HCT116 (cell line): Measurements from ENCODE around the gene OTOG. TPM values are rescaled to one million over a fixed set of nuclear protein-coding genes. Genes with fewer than 3 reads are reported as not detected.

Source experiments
- ATAC-seq: fragments of 200-7000 bp; cut with Tn5 transposase; 2 replicates; pipeline ENCODE4 v1.9.1; 2020; ENCODE audit warnings: mild to moderate bottlenecking, moderate library complexity
- BruUV-seq: library from RNA; stranded (reverse); fragments of 400-500 nt; replicated peaks from 2 replicates; lab custom pipeline; 2021; lab: Mats Ljungman, UMichigan
- CTCF ChIA-PET: fragments of 300-600 bp; sonication (Branson Sonifier 250); formaldehyde crosslinking; loops from one replicate; lab custom pipeline; 2021; ENCODE audit warnings: antibody characterized with exemption; lab: Charles Lee
- POLR2A ChIA-PET: fragments of 300-600, 350-600 bp; sonication (Branson Sonifier 250); formaldehyde crosslinking; loops from one replicate; lab custom pipeline; 2021; ENCODE audit warnings: antibody characterized with exemption; lab: Charles Lee
- RAD21 ChIA-PET, 2 experiments: fragments of 300-600 bp; sonication (Branson Sonifier 250); formaldehyde crosslinking; loops; one replicate each; lab custom pipeline; 2023; ENCODE audit warnings: low total read pairs in 2 of 2; ENCODE audit not compliant: uncharacterized antibody in 2 of 2, unreplicated experiment in 2 of 2, low non-redundant PET in 1 of 2; lab: Charles Lee
- DNase-seq: peaks from one replicate; pipeline ENCODE4 v3.0.0-alpha.2; 2010; ENCODE audit warnings: low read depth, low spot score
- H2AFZ ChIP-seq: fragments of 200-600 bp; shearing (Covaris generic), sonication (generic); 2 replicates; pipeline ENCODE4 v1.6.1; 2017; ENCODE audit warnings: low read depth, mixed run types, mixed read lengths, antibody characterized with exemption, low read length; ENCODE audit not compliant: poor library complexity, severe bottlenecking
- H3K27ac ChIP-seq: 2 replicates; pipeline ENCODE4 v1.5.1; 2012; ENCODE audit warnings: low read depth, low read length
- H3K27me3 ChIP-seq: fragments of 200-600 bp; sonication (generic); 2 replicates; pipeline ENCODE4 v1.6.1; 2016; ENCODE audit warnings: mixed run types, low read length, mixed read lengths; ENCODE audit not compliant: insufficient read depth
- H3K36me3 ChIP-seq, 2 experiments: fragments of 200-500 bp in 1 of 2; fragments of 200-600 bp in 1 of 2; sonication (Bioruptor generic) in 1 of 2; sonication (generic) in 1 of 2; 2 replicates each; pipeline versions ENCODE4 v1.5.1 to v1.6.1; 2014 to 2016; ENCODE audit warnings: low read length in 2 of 2, inconsistent platforms in 1 of 2, mixed read lengths in 1 of 2, mixed run types in 1 of 2; ENCODE audit not compliant: insufficient read depth in 2 of 2, control insufficient read depth in 1 of 2
- H3K4me1 ChIP-seq, 2 experiments: fragments of 200-600 bp in 1 of 2; sonication (generic) in 1 of 2; 2 replicates each; pipeline versions ENCODE4 v1.5.1 to v1.6.1; 2012 to 2017; ENCODE audit warnings: low read length in 2 of 2, inconsistent platforms in 1 of 2, mild to moderate bottlenecking in 1 of 2, mixed read lengths in 1 of 2, mixed run types in 1 of 2, moderate library complexity in 1 of 2; ENCODE audit not compliant: insufficient read depth in 2 of 2, control insufficient read depth in 1 of 2
- H3K4me2 ChIP-seq: fragments of 200-600 bp; sonication (generic); 2 replicates; pipeline ENCODE4 v1.6.1; 2017; ENCODE audit warnings: mixed run types, low read length, mixed read lengths
- H3K4me3 ChIP-seq, 2 experiments: fragments of 200-600 bp in 1 of 2; sonication (generic) in 1 of 2; replicated peaks in 1 of 2; 2 replicates each; pipeline ENCODE4 v1.5.1; 2011 to 2016; ENCODE audit warnings: low read length in 2 of 2, control low read depth in 1 of 2, low read depth in 1 of 2, mild to moderate bottlenecking in 1 of 2, mixed read lengths in 1 of 2, mixed run types in 1 of 2
- H3K79me2 ChIP-seq: fragments of 200-600 bp; sonication (generic); 2 replicates; pipeline ENCODE4 v1.6.1; 2017; ENCODE audit warnings: mild to moderate bottlenecking, mixed run types, low read length, moderate library complexity, mixed read lengths; ENCODE audit not compliant: insufficient read depth
- H3K9ac ChIP-seq: fragments of 200-600 bp; sonication (generic); 2 replicates; pipeline ENCODE4 v1.6.1; 2016; ENCODE audit warnings: low read length, mixed read lengths
- H3K9me2 ChIP-seq: fragments of 200-600 bp; sonication (generic), shearing (Covaris generic); 2 replicates; pipeline ENCODE4 v1.6.1; 2017; ENCODE audit warnings: mixed run types, mild to moderate bottlenecking, moderate library complexity; ENCODE audit not compliant: insufficient read depth
- H3K9me3 ChIP-seq, 2 experiments: fragments of 200-500 bp in 1 of 2; fragments of 200-600 bp in 1 of 2; sonication (Bioruptor generic) in 1 of 2; sonication (generic) in 1 of 2; 2 replicates each; pipeline ENCODE4 v1.6.1; 2014 to 2017; ENCODE audit warnings: low read length in 2 of 2, mixed read lengths in 2 of 2, inconsistent platforms in 1 of 2, low read depth in 1 of 2, mild to moderate bottlenecking in 1 of 2, mixed run types in 1 of 2, moderate library complexity in 1 of 2; ENCODE audit not compliant: control insufficient read depth in 1 of 2, insufficient read depth in 1 of 2
- H4K20me1 ChIP-seq: fragments of 200-600 bp; sonication (generic), shearing (Covaris generic); 2 replicates; pipeline ENCODE4 v1.6.1; 2017; ENCODE audit warnings: mixed run types, mild to moderate bottlenecking, moderate library complexity; ENCODE audit not compliant: insufficient read depth
- CEBPB ChIP-seq: IDR thresholded peaks from 2 replicates; pipeline ENCODE4 v1.6.1; 2012; ENCODE audit warnings: low read depth
- EZH2 ChIP-seq: fragments of 200-600 bp; sonication (generic); IDR thresholded peaks from 2 replicates; pipeline ENCODE4 v1.6.1; 2017; ENCODE audit warnings: antibody characterized with exemption, mixed run types
- JUND ChIP-seq: IDR thresholded peaks from 2 replicates; pipeline ENCODE4 v1.6.1; 2012
- POLR2A ChIP-seq: IDR thresholded peaks from 2 replicates; pipeline ENCODE4 v1.7.0; 2011; ENCODE audit warnings: borderline replicate concordance; ENCODE audit not compliant: insufficient read depth, insufficient read length; ENCODE audit errors: extremely low read depth
- SP1 ChIP-seq: IDR thresholded peaks from 2 replicates; pipeline ENCODE4 v1.6.1; 2012; ENCODE audit warnings: low read depth
- TCF7L2 ChIP-seq: IDR thresholded peaks from 2 replicates; pipeline ENCODE4 v1.7.0; 2011; ENCODE audit warnings: borderline replicate concordance, inconsistent platforms; ENCODE audit not compliant: insufficient read depth, insufficient read length; ENCODE audit errors: extremely low read depth
- intact Hi-C: fragments of 100-400 bp; cut with micrococcal nuclease; formaldehyde crosslinking; loops from 2 replicates; pipeline ENCODE4 v1.10.0; 2022
- total RNA-seq: library from RNA; stranded (reverse); gene quantifications from one replicate; pipeline ENCODE4 v1.2.1, GENCODE V29; 2021; ENCODE audit not compliant: unreplicated experiment
- TF ChIP-seq, protein P1 (sequence below), 3 experiments: fragments of 200-600 bp in 1 of 3; sonication (generic) in 1 of 3; IDR thresholded peaks in 2 of 3; conservative IDR thresholded peaks in 1 of 3; 2 replicates each; pipeline ENCODE4 v1.5.1; 2012 to 2017; ENCODE audit warnings: low read depth in 2 of 3, low read length in 2 of 3, antibody characterized with exemption in 1 of 3, borderline replicate concordance in 1 of 3, control low read depth in 1 of 3, mild to moderate bottlenecking in 1 of 3, mixed read lengths in 1 of 3, mixed run types in 1 of 3, moderate library complexity in 1 of 3; ENCODE audit not compliant: insufficient read depth in 1 of 3
- TF ChIP-seq, protein P2 (sequence below): IDR thresholded peaks from 2 replicates; pipeline ENCODE4 v1.6.1; 2012
- TF ChIP-seq, protein P3 (sequence below): IDR thresholded peaks from 2 replicates; pipeline ENCODE4 v1.6.1; 2011; ENCODE audit warnings: mild to moderate bottlenecking, low read length, moderate library complexity; ENCODE audit not compliant: insufficient replicate concordance; ENCODE audit errors: extremely low read depth
- TF ChIP-seq, protein P4 (sequence below): IDR thresholded peaks from 2 replicates; pipeline ENCODE4 v1.6.1; 2012; ENCODE audit warnings: low read depth

Gene OTOG
- total RNA-seq, 1 experiment from 2014 or later = 0.07 TPM

DNA sequence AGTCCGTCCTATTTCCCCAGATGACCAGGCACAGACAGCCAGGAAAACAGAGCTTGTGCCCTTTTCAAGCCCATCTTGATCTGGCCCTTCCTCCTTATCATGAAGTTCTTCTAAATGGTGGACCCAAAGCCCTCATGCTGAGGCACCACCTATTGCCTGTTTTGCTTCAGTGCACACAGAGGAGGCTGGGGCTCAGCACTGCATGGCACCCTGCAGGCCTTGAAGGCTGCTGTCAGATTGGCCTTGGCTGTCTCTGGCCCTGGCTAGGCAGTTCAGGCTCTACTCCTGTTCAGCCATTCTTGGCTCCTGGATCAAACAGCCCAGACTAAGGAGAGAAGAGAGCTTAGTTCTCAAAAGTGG, 49.2 kb downstream of the OTOG start (continued):
- no peak for TF ChIP-seq POLR2A
- TF ChIP-seq SP1 = no peak
- no peak for TF ChIP-seq CEBPB
- TF ChIP-seq, protein P1, sequence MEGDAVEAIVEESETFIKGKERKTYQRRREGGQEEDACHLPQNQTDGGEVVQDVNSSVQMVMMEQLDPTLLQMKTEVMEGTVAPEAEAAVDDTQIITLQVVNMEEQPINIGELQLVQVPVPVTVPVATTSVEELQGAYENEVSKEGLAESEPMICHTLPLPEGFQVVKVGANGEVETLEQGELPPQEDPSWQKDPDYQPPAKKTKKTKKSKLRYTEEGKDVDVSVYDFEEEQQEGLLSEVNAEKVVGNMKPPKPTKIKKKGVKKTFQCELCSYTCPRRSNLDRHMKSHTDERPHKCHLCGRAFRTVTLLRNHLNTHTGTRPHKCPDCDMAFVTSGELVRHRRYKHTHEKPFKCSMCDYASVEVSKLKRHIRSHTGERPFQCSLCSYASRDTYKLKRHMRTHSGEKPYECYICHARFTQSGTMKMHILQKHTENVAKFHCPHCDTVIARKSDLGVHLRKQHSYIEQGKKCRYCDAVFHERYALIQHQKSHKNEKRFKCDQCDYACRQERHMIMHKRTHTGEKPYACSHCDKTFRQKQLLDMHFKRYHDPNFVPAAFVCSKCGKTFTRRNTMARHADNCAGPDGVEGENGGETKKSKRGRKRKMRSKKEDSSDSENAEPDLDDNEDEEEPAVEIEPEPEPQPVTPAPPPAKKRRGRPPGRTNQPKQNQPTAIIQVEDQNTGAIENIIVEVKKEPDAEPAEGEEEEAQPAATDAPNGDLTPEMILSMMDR (IDR thresholded peaks at IDR 0.05 in 2 of 3, conservative IDR thresholded peaks at IDR 0.05 in 1 of 3; ENCODE audit: borderline replicate concordance in 1 of 3, insufficient read depth in 1 of 3, low read depth in 2 of 3, low read length in 2 of 3) = no peak
- no peak for TF ChIP-seq EZH2
- TF ChIP-seq, protein P2, sequence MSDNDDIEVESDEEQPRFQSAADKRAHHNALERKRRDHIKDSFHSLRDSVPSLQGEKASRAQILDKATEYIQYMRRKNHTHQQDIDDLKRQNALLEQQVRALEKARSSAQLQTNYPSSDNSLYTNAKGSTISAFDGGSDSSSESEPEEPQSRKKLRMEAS = no peak
- TF ChIP-seq TCF7L2 = no peak
- TF ChIP-seq, protein P3, sequence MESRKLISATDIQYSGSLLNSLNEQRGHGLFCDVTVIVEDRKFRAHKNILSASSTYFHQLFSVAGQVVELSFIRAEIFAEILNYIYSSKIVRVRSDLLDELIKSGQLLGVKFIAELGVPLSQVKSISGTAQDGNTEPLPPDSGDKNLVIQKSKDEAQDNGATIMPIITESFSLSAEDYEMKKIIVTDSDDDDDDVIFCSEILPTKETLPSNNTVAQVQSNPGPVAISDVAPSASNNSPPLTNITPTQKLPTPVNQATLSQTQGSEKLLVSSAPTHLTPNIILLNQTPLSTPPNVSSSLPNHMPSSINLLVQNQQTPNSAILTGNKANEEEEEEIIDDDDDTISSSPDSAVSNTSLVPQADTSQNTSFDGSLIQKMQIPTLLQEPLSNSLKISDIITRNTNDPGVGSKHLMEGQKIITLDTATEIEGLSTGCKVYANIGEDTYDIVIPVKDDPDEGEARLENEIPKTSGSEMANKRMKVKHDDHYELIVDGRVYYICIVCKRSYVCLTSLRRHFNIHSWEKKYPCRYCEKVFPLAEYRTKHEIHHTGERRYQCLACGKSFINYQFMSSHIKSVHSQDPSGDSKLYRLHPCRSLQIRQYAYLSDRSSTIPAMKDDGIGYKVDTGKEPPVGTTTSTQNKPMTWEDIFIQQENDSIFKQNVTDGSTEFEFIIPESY = no peak

DNA sequence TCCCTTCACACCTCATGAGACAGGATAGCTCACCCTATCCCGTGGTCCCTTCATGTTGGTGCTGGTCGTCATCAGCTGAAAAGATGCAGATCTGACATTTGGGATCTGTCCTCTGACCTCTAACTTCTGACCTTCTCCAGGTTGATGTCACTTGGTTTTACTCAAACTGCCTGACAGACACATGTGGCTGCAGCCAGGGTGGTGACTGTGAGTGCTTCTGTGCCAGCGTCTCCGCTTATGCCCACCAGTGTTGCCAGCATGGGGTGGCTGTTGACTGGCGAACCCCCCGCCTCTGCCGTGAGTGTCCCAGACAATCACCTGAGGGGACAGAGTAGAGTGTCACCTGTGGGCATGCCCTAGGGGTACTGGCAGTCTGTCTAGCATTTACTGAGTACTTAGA, 49.7 kb downstream of the OTOG start:
- H3K36me3 ChIP-seq = no peaks in the 10 kb centered on the region
- no peak overlapping the region for H3K9ac ChIP-seq
- TF ChIP-seq JUND = no peak
- TF ChIP-seq, protein P2 = no peak
- TF ChIP-seq, protein P4, sequence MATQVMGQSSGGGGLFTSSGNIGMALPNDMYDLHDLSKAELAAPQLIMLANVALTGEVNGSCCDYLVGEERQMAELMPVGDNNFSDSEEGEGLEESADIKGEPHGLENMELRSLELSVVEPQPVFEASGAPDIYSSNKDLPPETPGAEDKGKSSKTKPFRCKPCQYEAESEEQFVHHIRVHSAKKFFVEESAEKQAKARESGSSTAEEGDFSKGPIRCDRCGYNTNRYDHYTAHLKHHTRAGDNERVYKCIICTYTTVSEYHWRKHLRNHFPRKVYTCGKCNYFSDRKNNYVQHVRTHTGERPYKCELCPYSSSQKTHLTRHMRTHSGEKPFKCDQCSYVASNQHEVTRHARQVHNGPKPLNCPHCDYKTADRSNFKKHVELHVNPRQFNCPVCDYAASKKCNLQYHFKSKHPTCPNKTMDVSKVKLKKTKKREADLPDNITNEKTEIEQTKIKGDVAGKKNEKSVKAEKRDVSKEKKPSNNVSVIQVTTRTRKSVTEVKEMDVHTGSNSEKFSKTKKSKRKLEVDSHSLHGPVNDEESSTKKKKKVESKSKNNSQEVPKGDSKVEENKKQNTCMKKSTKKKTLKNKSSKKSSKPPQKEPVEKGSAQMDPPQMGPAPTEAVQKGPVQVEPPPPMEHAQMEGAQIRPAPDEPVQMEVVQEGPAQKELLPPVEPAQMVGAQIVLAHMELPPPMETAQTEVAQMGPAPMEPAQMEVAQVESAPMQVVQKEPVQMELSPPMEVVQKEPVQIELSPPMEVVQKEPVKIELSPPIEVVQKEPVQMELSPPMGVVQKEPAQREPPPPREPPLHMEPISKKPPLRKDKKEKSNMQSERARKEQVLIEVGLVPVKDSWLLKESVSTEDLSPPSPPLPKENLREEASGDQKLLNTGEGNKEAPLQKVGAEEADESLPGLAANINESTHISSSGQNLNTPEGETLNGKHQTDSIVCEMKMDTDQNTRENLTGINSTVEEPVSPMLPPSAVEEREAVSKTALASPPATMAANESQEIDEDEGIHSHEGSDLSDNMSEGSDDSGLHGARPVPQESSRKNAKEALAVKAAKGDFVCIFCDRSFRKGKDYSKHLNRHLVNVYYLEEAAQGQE = no peak
- TF ChIP-seq, all 23 proteins: peak for 0
- peaks cover 4% of the 10 kb centered on the region; the same call in 1 of the 2 replicates for H3K27me3 ChIP-seq
- no peaks in the 10 kb centered on the region for H4K20me1 ChIP-seq
- no peaks in the 10 kb centered on the region for H3K9me2 ChIP-seq
- ChIA-PET RAD21 (no interaction called here), POLR2A (no interaction called here), CTCF (interaction anchor here (1.0 to 7.9 kb wide), 2 partner anchors 134 to 170 kb away, joined by 4 to 133 read pairs; no protein-coding TSS in a partner anchor)
- H2AFZ ChIP-seq = no peak overlapping the region
- ATAC-seq (no peak), DNase-seq (no peak)
- no TSS peak for BruUV-seq
- intact Hi-C loops = loop anchor here (5.0 kb wide), 1 partner anchor 214 kb away; no protein-coding TSS in a partner anchor
- peaks cover 0 to 7% of the 10 kb centered on the region in 2 experiments; a peak in 2 of 4 replicates for H3K4me1 ChIP-seq
- H3K4me2 ChIP-seq = no peak overlapping the region
- H3K9me3 ChIP-seq = peaks cover 0 to 4% of the 10 kb centered on the region in 2 experiments; a peak in 1 of 4 replicates
- no peaks in the 10 kb centered on the region for H3K79me2 ChIP-seq
- H3K4me3 ChIP-seq = no peak overlapping the region
- no peak overlapping the region for H3K27ac ChIP-seq
